Dendritic cell treated with granulocyte-macrophage colony-stimulating factor and Interleukin-4, amounts not matched to agents 40 ng/mL and 50 ng/mL, for 4 days (primary cell): ENCODE results near the gene CACNA2D2.
A peak's percentile ranks its signal among the peaks of the same experiment; 100 is the strongest.

Source experiments
- H3K27ac Mint-ChIP-seq: one replicate; pipeline ENCODE4 v1.8.0; 2022; ENCODE audit warnings: mild to moderate bottlenecking, mixed read lengths
- H3K27me3 Mint-ChIP-seq: one replicate; pipeline ENCODE4 v1.8.0; 2022; ENCODE audit warnings: mild to moderate bottlenecking, mixed read lengths
- H3K36me3 Mint-ChIP-seq: one replicate; pipeline ENCODE4 v1.8.0; 2022; ENCODE audit warnings: low read depth, mixed read lengths
- H3K4me1 Mint-ChIP-seq: one replicate; pipeline ENCODE4 v1.8.0; 2022; ENCODE audit warnings: low read depth, mixed read lengths
- H3K4me3 Mint-ChIP-seq: one replicate; pipeline ENCODE4 v1.8.0; 2022; ENCODE audit warnings: mild to moderate bottlenecking, moderate library complexity, mixed read lengths
- H3K9me3 Mint-ChIP-seq: one replicate; pipeline ENCODE4 v1.8.0; 2022; ENCODE audit warnings: mixed read lengths
- intact Hi-C: fragments of 100-400 bp; cut with micrococcal nuclease; formaldehyde crosslinking; loops from one replicate; pipeline ENCODE4 v1.15.0; 2022

Gene CACNA2D2

DNA sequence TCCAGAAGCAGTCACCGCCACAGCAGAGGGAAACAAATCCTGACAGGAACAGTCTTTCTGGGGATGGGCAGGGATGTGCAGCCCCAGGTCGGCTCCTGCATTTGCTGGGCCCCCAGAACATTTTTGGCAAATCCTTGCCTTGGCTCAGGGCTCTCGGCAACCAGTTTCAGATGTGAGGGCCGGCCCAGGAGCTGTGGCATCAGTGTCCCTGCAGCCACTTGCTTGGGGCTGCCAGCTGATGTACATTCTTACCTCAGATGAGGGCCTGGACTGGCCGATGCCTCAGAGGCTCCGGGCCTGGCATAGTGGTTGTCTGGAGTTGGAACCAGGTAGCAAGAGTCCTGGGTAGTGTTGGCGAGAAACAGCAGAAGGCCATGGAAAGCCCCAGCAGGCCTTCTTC, 148.6 kb downstream of the CACNA2D2 start:
- Mint-ChIP-seq H3K9me3 (no peaks in the 10 kb centered on the region), H3K27ac (no peak overlapping the region), H3K27me3 (no peaks in the 10 kb centered on the region), H3K4me3 (no peak overlapping the region), H3K36me3 (peaks cover 91% of the 10 kb centered on the region), H3K4me1 (peaks cover 83% of the 10 kb centered on the region)
- intact Hi-C loops, result no loop called here

DNA sequence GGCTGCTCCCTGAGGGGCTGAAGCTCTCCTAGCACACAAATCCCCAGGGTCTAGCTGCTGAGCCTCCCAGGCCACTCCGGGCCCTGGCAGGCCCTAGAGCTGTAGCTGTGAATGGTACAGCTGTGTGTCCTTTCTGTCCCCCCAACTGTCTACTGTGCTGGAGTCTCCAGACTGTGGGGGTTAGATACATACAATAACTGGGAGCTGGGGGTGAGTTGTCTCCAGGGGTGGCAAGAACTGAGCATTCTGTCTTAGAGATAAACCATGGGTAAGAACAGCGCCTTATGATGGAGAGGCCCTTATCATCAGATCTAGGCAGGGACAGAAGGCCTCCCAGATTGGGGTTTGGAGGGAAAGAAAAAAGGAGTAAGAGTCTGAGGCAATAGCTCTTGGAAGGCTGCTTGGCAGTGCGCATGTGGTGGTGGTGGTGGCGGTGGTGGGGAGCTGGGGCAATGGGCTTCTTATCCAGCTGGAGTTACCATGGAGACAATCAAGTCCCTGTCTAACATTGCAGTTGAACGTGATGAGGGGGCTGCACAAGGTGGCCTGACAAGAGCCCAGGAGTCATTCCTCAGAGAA, 149.2 kb downstream of the CACNA2D2 start:
- peak overlapping the region; percentile 30 for H3K27ac Mint-ChIP-seq

DNA sequence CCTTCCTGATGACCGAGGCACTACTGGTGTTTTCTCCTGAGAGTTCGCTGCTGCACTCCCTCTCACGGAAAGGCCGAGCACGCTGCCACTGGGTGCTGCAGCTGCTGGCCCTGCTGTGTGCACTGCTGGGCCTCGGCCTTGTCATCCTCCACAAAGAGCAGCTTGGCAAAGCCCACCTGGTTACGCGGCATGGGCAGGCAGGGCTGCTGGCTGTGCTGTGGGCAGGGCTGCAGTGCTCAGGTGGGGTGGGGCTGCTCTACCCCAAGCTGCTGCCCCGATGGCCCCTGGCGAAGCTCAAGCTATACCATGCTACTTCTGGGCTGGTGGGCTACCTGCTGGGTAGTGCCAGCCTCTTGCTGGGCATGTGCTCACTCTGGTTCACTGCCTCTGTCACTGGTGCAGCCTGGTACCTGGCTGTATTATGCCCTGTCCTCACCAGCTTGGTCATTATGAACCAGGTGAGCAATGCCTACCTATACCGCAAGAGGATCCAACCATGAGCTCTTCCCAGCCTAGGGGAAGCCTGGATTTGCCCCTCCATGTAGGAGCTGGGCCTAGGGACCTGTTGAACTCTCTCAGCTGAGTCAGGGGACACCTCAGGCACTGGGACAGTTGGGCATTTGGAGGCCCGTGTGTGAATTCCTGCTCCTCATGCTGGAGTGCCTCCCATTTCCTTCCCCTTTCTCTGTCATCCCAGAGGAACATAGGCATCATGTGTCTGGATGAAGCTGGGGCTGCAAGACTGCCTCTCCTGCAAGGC, 150.0 kb downstream of the CACNA2D2 start:
- H3K27ac Mint-ChIP-seq, result peak overlapping the region; percentile 52
- H3K36me3 Mint-ChIP-seq, result peaks cover 90% of the 10 kb centered on the region
- H3K4me1 Mint-ChIP-seq, result peaks cover 88% of the 10 kb centered on the region
- H3K4me3 Mint-ChIP-seq, result no peak overlapping the region
- intact Hi-C loops, result no loop called here
- no peaks in the 10 kb centered on the region for H3K9me3 Mint-ChIP-seq
- H3K27me3 Mint-ChIP-seq, result no peaks in the 10 kb centered on the region

More for the DNA sequence above, 149.2 kb downstream of the CACNA2D2 start:
- H3K36me3 Mint-ChIP-seq, result peaks cover 90% of the 10 kb centered on the region
- H3K4me3 Mint-ChIP-seq, result no peak overlapping the region
- no peaks in the 10 kb centered on the region for H3K9me3 Mint-ChIP-seq
- no peaks in the 10 kb centered on the region for H3K27me3 Mint-ChIP-seq
- intact Hi-C loops, result no loop called here
- peaks cover 84% of the 10 kb centered on the region for H3K4me1 Mint-ChIP-seq

DNA sequence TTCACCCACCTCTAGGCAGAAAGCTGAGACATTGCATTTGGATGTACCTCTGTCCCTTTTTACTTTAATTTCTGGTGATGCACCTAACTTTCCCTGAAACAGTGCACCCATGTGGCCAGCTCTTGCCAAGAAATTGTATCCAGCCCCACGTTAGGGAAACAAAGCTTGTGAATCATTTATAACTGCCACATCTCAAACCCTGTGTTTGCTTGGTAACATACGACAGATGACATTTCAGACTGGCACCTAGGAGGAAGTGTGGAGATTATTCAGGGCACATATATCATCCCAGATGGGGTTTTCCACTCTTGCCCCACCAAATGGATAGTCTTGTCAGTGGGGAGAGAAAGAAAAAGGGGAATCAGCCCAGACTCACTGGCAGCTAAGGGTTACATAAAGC, 150.7 kb downstream of the CACNA2D2 start:
- Mint-ChIP-seq H3K4me3 (no peak overlapping the region), H3K9me3 (no peaks in the 10 kb centered on the region), H3K27me3 (no peaks in the 10 kb centered on the region), H3K36me3 (peaks cover 90% of the 10 kb centered on the region), H3K27ac (peak overlapping the region; percentile 52), H3K4me1 (peaks cover 88% of the 10 kb centered on the region)
- intact Hi-C loops, result no loop called here

DNA sequence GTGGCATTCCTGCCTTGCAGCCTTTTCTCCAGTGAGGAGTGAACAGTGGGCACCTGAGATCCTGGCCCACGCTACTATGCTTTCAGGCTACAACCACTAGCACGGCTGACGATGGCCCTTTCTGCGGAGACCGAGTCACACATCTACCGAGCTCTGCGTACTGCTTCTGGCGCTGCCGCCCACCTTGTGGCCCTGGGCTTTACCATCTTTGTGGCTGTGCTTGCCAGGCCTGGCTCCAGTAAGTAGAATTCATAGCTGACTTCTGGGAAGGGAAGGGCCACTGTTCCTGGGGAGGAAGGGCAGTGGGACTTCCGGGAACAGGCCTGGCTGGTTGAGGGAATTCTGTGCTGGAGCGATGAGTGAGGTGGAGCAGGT, 152.1 kb downstream of the CACNA2D2 start:
- peak overlapping the region; percentile 90 for H3K4me3 Mint-ChIP-seq

DNA sequence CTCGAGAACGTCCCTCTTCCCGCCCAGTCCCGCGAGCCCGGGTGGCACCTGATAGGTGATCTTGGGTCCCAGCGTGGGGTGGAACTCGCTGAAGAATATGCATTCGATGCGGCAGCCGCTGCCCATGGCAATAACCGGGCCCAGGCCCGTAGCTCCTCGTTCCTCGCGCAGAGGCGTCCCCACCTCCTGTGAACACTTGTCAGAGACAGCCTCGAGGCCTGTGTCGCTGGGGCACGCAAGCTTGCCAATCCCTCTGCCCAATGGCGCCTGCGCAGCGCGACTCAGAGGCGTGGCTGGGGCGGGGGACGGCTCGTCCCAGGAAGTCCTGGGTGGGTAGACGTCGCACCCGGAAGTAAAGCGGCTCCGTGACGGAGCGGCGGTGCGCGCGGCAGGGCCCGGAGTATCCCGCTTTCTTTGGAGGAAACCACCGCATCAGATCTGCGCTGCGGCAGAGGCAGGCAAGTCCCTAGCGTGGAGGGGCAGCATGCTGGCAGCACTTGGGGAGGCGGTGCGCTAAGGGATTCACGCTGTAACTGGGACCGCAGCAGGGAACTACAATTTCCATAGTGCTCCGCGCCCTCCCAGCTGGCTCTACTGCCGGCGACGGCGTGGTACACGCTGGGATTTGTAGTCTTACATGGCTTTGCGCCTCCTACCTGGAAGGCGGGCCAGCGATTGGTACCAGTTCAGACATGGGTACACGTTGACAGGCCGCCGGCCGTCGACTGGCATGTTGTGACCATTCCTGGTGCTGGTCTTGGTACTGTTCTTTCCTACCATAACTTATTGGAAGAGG, 152.7 kb downstream of the CACNA2D2 start, which contains the start of the genes CYB561D2 and NPRL2:
Gene CYB561D2, plus strand, starts transcription at position 336 of the 796 bp plus-strand sequence. CDS start 572 bp downstream, outside the sequence.
Gene NPRL2, minus strand, starts transcription at position 249 of the 796 bp plus-strand sequence. Its CDS starts 123 bp downstream, at position 126.
- H3K4me1 Mint-ChIP-seq, result peaks cover 84% of the 10 kb centered on the region
- H3K9me3 Mint-ChIP-seq, result no peaks in the 10 kb centered on the region
- peak within 1 kb of the TSS; percentile 90 for H3K4me3 Mint-ChIP-seq
- intact Hi-C loops, result loop anchor here (1.0 kb wide), 1 partner anchor 9 kb away; the partner anchor contains the start of gene TMEM115
- no peaks in the 10 kb centered on the region for H3K27me3 Mint-ChIP-seq
- H3K27ac Mint-ChIP-seq, result peak within 1 kb of the TSS; percentile 93
- peaks cover 73% of the 10 kb centered on the region for H3K36me3 Mint-ChIP-seq

More for the DNA sequence above, 152.1 kb downstream of the CACNA2D2 start:
- no peaks in the 10 kb centered on the region for H3K27me3 Mint-ChIP-seq
- peaks cover 79% of the 10 kb centered on the region for H3K36me3 Mint-ChIP-seq
- intact Hi-C loops, result loop anchor here (1.0 kb wide), 1 partner anchor 8 kb away; the partner anchor contains the start of gene TMEM115
- no peaks in the 10 kb centered on the region for H3K9me3 Mint-ChIP-seq
- H3K27ac Mint-ChIP-seq, result peak overlapping the region; percentile 93
- peaks cover 84% of the 10 kb centered on the region for H3K4me1 Mint-ChIP-seq

DNA sequence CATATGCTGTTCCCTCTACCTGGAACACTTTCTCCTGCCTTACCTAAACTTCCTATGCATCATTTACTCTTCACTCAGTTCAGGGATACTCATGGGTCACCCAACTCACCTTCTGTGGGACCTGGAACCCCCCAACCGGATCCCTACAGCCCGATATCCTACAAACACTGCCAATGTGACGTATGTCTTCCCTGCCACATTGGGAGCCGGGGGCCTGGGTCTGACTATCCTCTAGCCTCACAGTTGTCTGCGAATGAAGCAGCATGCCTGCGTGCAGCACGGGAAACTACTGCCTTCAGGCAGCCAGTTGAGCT, 153.3 kb downstream of the CACNA2D2 start:
- Mint-ChIP-seq H3K27ac (peak overlapping the region; percentile 93), H3K36me3 (peaks cover 68% of the 10 kb centered on the region), H3K4me3 (peak overlapping the region; percentile 90), H3K27me3 (no peaks in the 10 kb centered on the region), H3K9me3 (no peaks in the 10 kb centered on the region), H3K4me1 (peaks cover 84% of the 10 kb centered on the region)
- intact Hi-C loops, result no loop called here

DNA sequence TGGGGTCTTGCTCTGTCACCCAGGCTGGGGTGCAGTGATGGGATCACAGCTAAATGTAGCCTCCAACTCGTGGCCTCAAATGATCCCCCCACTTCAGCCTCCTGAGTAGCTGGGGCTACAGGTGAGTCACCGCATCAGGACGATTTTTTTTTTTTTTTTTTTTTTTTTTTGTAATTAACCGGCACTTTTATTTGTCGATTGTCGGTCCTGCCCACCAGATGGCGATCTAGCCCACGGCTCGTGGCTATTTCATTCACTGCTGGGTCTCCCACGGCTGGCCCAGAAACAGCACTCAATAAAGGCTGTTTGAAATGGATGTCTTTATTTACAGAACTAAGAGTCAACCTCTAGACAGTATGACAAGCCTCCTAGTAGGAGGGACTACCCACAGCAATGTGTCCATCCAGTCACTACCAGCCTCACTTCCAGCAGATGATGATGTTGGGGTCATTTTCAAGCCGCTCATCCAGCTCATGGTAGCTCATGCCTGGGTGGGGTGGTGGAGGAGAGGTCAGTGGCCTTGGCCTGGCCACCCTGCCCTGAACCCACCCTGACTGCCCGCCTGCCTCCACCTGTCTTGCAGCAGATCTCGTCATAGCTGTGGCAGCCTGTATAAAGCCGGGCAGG, 156.1 kb downstream of the CACNA2D2 start:
- Mint-ChIP-seq H3K27me3 (no peaks in the 10 kb centered on the region), H3K9me3 (no peaks in the 10 kb centered on the region), H3K4me1 (peaks cover 89% of the 10 kb centered on the region), H3K27ac (no peak overlapping the region), H3K4me3 (no peak overlapping the region), H3K36me3 (peaks cover 39% of the 10 kb centered on the region)
- intact Hi-C loops, result loop anchor here (1.0 to 5.0 kb wide), 3 partner anchors 90 to 265 kb away; partner anchors contain the start of gene CISH

DNA sequence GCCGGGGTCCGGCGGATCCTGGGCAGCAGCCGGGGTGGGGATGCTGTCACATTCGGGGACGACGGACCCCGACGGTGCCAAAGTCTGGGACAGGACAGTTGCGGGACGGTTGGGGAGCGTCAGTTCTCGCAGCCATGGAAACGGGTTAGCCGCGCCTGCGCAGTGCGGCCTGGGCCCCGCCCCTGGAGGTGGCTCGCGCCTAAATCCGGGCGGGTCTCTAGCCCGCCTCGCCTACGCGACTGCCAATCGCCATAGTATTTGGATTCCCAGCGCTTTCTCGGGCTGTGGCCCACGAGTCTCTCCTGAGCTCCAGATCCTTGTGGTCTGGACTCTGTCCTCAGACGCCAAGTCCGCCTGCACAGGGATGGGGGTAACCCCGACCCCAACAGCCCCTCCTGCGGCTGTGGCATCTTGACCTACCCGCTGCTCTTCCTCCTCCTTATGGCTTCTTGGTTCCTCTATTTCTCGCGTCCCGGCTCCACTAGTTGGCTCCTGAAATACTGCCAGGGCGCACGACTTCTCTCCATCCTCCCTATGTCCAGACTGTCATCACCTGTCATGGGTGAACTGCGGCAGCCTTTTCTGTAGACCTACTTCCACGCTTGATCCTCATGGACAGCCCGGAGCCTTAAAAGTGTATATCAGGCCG, 157.7 kb downstream of the CACNA2D2 start, which contains the start of gene ZMYND10:
Gene ZMYND10, minus strand, starts transcription at position 147 of the 649 bp plus-strand sequence. CDS start 153 bp downstream, outside the sequence.
- Mint-ChIP-seq H3K9me3 (no peaks in the 10 kb centered on the region), H3K4me3 (peak within 1 kb of the TSS; percentile 88), H3K27me3 (no peaks in the 10 kb centered on the region), H3K4me1 (peaks cover 88% of the 10 kb centered on the region), H3K27ac (peak within 1 kb of the TSS; percentile 85), H3K36me3 (peaks cover 23% of the 10 kb centered on the region)
- intact Hi-C loops, result loop anchor here (5.0 kb wide), 2 partner anchors 92 to 267 kb away; partner anchors contain the start of gene CISH

DNA sequence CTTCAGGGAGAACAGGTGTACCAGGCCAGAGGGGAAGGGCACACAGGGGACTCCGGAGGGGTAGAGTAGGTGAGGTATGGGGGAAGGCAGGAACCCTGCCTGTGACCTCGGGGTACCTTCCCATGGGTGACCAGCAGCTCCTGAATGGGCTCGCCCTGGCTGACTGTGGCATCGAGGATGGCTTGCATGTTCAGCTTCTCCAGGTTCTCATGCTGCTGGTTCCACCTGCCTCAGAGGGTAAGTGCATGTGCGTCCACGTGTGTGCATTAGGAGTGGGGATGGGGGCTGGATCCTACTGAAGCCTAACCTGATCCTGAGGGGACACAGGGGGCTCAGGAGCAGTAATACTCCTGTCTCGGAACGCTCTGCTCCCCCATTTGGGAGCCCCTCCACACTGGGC, 158.4 kb downstream of the CACNA2D2 start:
- no peaks in the 10 kb centered on the region for H3K27me3 Mint-ChIP-seq
- intact Hi-C loops, result loop anchor here (5.0 kb wide), 2 partner anchors 92 to 267 kb away; partner anchors contain the start of gene CISH
- no peaks in the 10 kb centered on the region for H3K9me3 Mint-ChIP-seq
- peak overlapping the region; percentile 88 for H3K4me3 Mint-ChIP-seq
- peak overlapping the region; percentile 85 for H3K27ac Mint-ChIP-seq
- H3K4me1 Mint-ChIP-seq, result peaks cover 82% of the 10 kb centered on the region
- peaks cover 28% of the 10 kb centered on the region for H3K36me3 Mint-ChIP-seq

DNA sequence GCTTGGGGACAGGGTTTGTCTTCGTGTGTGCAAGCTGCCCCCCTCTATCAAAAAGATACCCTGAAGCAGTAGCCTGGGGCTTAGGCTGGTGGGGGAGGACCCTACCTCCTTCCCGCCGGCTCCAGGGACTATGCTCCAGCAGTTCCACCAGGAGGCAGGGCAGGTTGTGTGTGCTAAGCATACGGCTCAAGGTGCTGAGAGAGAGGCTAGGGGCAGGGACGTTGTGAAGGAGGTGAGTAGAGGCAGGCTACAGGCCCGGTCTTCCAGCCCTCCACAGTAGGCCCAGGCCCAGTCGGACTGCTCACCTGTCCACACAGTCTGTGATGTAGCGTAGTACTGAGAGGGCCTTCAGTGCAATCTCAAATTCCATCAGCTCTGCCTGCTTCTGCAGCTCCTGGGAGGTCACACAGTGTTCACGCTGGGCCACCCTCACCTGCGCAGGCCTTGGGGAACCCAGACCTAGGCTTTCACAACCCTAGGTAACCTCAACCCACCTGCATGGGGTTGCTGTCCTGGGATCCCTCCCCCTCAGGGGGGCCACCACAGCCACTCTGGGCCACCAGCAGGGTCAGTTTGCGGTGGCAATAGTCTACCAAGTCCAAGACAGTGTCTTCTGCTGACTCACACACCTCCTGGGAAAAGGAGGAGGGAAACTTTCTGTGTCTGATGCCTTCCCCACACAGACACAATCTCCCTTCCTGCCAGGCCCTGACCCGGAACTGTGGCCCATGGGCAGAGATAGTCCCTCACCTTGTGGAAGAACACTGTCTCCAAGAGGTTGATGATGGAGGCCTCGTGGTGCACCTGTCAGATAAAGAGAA, 160.4 kb downstream of the CACNA2D2 start:
- H3K4me1 Mint-ChIP-seq, result peaks cover 76% of the 10 kb centered on the region
- peak overlapping the region; percentile 17 for H3K27ac Mint-ChIP-seq
- peaks cover 31% of the 10 kb centered on the region for H3K36me3 Mint-ChIP-seq
- H3K4me3 Mint-ChIP-seq, result no peak overlapping the region
- no peaks in the 10 kb centered on the region for H3K9me3 Mint-ChIP-seq
- no peaks in the 10 kb centered on the region for H3K27me3 Mint-ChIP-seq
- intact Hi-C loops, result no loop called here

DNA sequence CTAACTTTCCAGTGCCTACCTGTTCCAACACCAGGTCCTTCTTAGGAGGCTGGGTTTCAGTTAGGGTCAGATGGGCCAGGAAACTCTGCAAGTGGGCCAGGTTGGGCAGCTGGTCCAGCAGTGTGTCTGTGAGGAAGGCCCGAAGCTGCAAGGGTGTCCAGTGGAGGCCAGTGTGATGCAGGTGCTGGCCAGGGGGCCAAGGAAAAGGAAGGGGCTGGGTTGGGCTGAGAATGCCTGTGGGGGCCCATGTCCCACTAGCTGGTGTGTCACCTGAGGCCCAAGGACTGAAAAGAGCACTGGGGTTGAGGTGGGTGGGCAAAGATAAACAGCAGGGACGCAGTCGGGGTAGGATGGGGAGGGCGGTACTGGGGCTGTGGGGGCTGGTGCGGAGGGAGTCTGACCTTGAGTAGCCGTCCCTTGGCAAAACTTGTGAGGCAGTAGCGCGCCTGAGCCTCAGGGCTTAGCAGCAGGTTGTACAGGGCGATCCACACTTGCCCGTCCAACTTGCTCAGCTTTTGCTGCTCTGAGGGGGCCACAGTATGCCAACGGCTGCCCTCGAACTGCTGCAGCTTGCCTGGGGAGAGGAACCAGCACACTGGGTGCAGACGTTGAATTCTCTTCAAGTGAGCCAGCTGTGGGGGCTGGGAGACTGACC, 161.3 kb downstream of the CACNA2D2 start:
- Mint-ChIP-seq H3K4me1 (peaks cover 68% of the 10 kb centered on the region), H3K27me3 (no peaks in the 10 kb centered on the region)

More for the DNA sequence above, 161.3 kb downstream of the CACNA2D2 start:
- Mint-ChIP-seq H3K9me3 (no peaks in the 10 kb centered on the region), H3K27ac (no peak overlapping the region), H3K4me3 (peak overlapping the region; percentile 78), H3K36me3 (peaks cover 34% of the 10 kb centered on the region)
- intact Hi-C loops, result no loop called here
